Stomach (tissue), 9 donors: ENCODE results near the gene AUTS2. TPM values are rescaled to one million over a fixed set of nuclear protein-coding genes. Genes with fewer than 3 reads are reported as not detected.

Source experiments
- DNase-seq, 2 donors: peaks; one replicate each; pipeline versions ENCODE4 v3.0.0 to v3.0.0-alpha.2; 2013 to 2019
- H3K27ac ChIP-seq, 5 donors: fragments of 200-600 bp in 4 of 5; sonication (generic) in 4 of 5; one replicate each; pipeline ENCODE4 v1.5.1; 2013 to 2019; ENCODE audit warnings: mild to moderate bottlenecking in 1 of 5, moderate library complexity in 1 of 5
- H3K27me3 ChIP-seq, 3 donors: fragments of 200-600 bp; sonication (generic); one replicate each; pipeline ENCODE4 v1.5.1; 2017 to 2019; ENCODE audit warnings: mixed run types in 1 of 3
- H3K36me3 ChIP-seq, 4 donors: fragments of 200-600 bp; sonication (generic); 1 replicate in 3 of 4; 2 replicates in 1 of 4; pipeline ENCODE4 v1.5.1; 2016 to 2019
- H3K4me1 ChIP-seq, 4 donors: fragments of 200-600 bp; sonication (generic); one replicate each; pipeline ENCODE4 v1.5.1; 2016 to 2019
- H3K4me3 ChIP-seq, 4 donors: fragments of 200-600 bp; sonication (generic) in 3 of 4; one replicate each; pipeline ENCODE4 v1.5.1; 2016 to 2019; ENCODE audit warnings: mild to moderate bottlenecking in 1 of 4
- H3K9me3 ChIP-seq, 4 donors: fragments of 200-600 bp; sonication (generic); one replicate each; pipeline ENCODE4 v1.5.1; 2016 to 2019
- EP300 ChIP-seq: sonication (generic); formaldehyde crosslinking; IDR thresholded peaks from one replicate; pipeline ENCODE4 v1.6.1; 2017; ENCODE audit warnings: antibody characterized with exemption
- POLR2A ChIP-seq, 4 donors: fragments of 450-650 bp; IDR thresholded peaks; one replicate each; pipeline ENCODE4 v1.6.1; 2016; ENCODE audit warnings: antibody characterized with exemption in 4 of 4, control low read depth in 2 of 4, mild to moderate bottlenecking in 1 of 4, moderate library complexity in 1 of 4
- POLR2AphosphoS5 ChIP-seq, 3 donors: sonication (generic); formaldehyde crosslinking; IDR thresholded peaks; one replicate each; pipeline ENCODE4 v1.6.1; 2016; ENCODE audit warnings: antibody characterized with exemption in 3 of 3
- WGBS, 5 donors: extraction: QIAGEN DNeasy Blood & Tissue Kit in 3 of 5; methylation state at CpG; one replicate each; pipeline versions ENCODE4 v1.1.5 to v1.1.7; 2013 to 2018; 5-methylcytosine and 5-hydroxymethylcytosine counted together
- intact Hi-C: fragments of 100-400 bp; cut with DNase I; formaldehyde crosslinking; loops from one replicate; pipeline ENCODE4 v1.15.1; 2023; ENCODE audit warnings: low total_unique reads
- polyA plus RNA-seq, 3 donors: library from polyadenylated mRNA; stranded (reverse); fragments of 200-250 nt; gene quantifications; one replicate each; pipeline ENCODE4 v1.2.3, GENCODE V29; 2013
- total RNA-seq, 5 donors: library from RNA; depleted of rRNA; stranded (reverse); fragments of >200 nt; gene quantifications; one replicate each; pipeline versions ENCODE4 v1.1.0 to v1.2.3, GENCODE V29; 2014 to 2016
- TF ChIP-seq, protein P1 (sequence below), 7 experiments: fragments of 450-650 bp in 4 of 7; fragments of 200-600 bp in 3 of 7; sonication (generic) in 3 of 7; IDR thresholded peaks; one replicate each; pipeline ENCODE4 v1.5.1; 2016 to 2019; ENCODE audit warnings: antibody characterized with exemption in 7 of 7, control low read depth in 2 of 7, mild to moderate bottlenecking in 1 of 7
- donor health status: healthy with polysubstance abuse.
- donor health status: Bipolar disorder and iron deficiency.
- donor health status: healthy.

Gene AUTS2
- total and polyA plus RNA-seq, 8 donors = 3.8 to 90.3 (median 38.1) TPM

DNA sequence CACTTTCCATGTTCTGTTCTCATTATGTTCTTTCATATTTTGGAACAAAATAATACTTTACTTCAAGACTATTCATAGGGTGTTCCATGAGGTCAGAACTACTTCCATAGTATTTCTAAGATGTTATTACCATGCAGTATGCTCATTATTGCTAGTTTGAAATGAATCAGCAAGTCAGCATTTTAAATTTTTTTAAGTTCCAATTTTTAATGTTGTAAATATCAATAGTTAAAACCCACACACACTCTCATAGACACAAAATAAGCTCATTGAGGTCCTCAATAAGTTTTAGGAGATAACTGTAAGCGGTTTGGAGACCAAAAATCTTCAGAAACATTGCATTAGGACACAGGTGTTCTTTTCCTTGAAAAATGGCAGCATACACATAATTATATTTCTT lies 550.7 kb downstream of the AUTS2 start:
- intact Hi-C loops = no loop called here
- peaks cover 0 to 6% (median 2%) of the 10 kb centered on the region in 4 donors for H3K9me3 ChIP-seq
- no peak for DNase-seq
- no peak overlapping the region for H3K27ac ChIP-seq
- no peaks in the 10 kb centered on the region for H3K4me1 ChIP-seq
- TF ChIP-seq EP300 (no peak), POLR2AphosphoS5 (IDR thresholded peaks at IDR 0.05) (no peak), POLR2A (IDR thresholded peaks at IDR 0.05) (no peak)
- TF ChIP-seq, protein P1, sequence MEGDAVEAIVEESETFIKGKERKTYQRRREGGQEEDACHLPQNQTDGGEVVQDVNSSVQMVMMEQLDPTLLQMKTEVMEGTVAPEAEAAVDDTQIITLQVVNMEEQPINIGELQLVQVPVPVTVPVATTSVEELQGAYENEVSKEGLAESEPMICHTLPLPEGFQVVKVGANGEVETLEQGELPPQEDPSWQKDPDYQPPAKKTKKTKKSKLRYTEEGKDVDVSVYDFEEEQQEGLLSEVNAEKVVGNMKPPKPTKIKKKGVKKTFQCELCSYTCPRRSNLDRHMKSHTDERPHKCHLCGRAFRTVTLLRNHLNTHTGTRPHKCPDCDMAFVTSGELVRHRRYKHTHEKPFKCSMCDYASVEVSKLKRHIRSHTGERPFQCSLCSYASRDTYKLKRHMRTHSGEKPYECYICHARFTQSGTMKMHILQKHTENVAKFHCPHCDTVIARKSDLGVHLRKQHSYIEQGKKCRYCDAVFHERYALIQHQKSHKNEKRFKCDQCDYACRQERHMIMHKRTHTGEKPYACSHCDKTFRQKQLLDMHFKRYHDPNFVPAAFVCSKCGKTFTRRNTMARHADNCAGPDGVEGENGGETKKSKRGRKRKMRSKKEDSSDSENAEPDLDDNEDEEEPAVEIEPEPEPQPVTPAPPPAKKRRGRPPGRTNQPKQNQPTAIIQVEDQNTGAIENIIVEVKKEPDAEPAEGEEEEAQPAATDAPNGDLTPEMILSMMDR (IDR thresholded peaks at IDR 0.05) = no peak
- no peaks in the 10 kb centered on the region for H3K36me3 ChIP-seq
- H3K27me3 ChIP-seq = no peaks in the 10 kb centered on the region
- 90 to 94% (median 92%) methylated on average over 1 of the region's 1 CpG for WGBS, 5 donors
- H3K4me3 ChIP-seq = no peak overlapping the region

DNA sequence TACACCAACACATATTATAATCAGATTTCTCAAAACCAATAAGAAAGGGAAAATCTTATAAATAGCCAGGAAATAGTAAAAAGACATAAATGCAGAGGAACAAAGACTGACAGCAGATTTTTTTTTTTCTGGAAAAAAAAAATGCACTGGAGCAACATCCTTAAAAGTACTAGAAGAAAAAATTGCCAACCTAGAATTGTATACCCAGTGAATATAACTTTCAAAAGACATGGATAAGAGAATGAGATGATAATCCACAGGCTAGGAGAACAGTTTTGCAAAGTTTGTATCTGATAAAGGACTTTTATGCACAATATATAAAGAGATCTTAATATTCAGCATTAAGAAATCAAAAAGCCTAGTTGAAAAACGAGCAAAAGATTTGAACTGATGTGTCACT lies 554.0 kb downstream of the AUTS2 start:
- H3K36me3 ChIP-seq = no peaks in the 10 kb centered on the region
- H3K4me1 ChIP-seq = no peaks in the 10 kb centered on the region
- 82 to 94% (median 88%) methylated on average over 1 of the region's 1 CpG for WGBS, 5 donors
- no peak overlapping the region for H3K4me3 ChIP-seq
- no peaks in the 10 kb centered on the region for H3K27me3 ChIP-seq
- no peak overlapping the region for H3K27ac ChIP-seq
- TF ChIP-seq EP300 (no peak), POLR2A (IDR thresholded peaks at IDR 0.05) (no peak), POLR2AphosphoS5 (IDR thresholded peaks at IDR 0.05) (no peak)
- TF ChIP-seq, protein P1 (IDR thresholded peaks at IDR 0.05) = no peak
- intact Hi-C loops = no loop called here
- DNase-seq = no peak
- H3K9me3 ChIP-seq = peaks cover 0 to 6% (median 2%) of the 10 kb centered on the region in 4 donors

DNA sequence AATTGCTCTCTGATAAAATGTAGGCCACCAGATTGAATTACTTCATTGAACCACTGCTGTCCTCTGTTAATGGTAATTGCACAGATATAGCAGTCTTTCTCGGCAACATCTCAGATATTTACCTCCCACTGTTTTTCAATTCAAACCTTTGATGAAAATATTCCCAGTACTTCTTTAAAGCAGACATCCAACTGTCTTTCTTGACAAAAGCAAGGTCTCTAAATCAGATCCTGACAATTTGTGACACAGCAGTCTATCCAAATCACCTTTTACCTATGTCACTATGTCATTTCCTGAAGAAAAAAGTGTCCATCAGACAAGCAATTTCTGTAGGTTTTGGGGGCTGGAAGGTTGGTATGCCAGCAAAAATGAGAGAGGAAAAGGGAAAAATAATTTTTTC lies 555.7 kb downstream of the AUTS2 start:
- no peak overlapping the region for H3K27ac ChIP-seq
- intact Hi-C loops = no loop called here
- no peak overlapping the region for H3K4me3 ChIP-seq
- H3K4me1 ChIP-seq = no peaks in the 10 kb centered on the region
- no peak for DNase-seq
- no peaks in the 10 kb centered on the region for H3K36me3 ChIP-seq
- H3K27me3 ChIP-seq = no peaks in the 10 kb centered on the region
- no peak for TF ChIP-seq EP300
- TF ChIP-seq POLR2AphosphoS5 (IDR thresholded peaks at IDR 0.05) = no peak
- TF ChIP-seq, protein P1 (IDR thresholded peaks at IDR 0.05) = no peak
- no peak for TF ChIP-seq POLR2A (IDR thresholded peaks at IDR 0.05)
- peaks cover 0 to 6% (median 2%) of the 10 kb centered on the region in 4 donors for H3K9me3 ChIP-seq
- WGBS, 5 donors = 88 to 98% (median 92%) methylated on average over 1 of the region's 1 CpG

DNA sequence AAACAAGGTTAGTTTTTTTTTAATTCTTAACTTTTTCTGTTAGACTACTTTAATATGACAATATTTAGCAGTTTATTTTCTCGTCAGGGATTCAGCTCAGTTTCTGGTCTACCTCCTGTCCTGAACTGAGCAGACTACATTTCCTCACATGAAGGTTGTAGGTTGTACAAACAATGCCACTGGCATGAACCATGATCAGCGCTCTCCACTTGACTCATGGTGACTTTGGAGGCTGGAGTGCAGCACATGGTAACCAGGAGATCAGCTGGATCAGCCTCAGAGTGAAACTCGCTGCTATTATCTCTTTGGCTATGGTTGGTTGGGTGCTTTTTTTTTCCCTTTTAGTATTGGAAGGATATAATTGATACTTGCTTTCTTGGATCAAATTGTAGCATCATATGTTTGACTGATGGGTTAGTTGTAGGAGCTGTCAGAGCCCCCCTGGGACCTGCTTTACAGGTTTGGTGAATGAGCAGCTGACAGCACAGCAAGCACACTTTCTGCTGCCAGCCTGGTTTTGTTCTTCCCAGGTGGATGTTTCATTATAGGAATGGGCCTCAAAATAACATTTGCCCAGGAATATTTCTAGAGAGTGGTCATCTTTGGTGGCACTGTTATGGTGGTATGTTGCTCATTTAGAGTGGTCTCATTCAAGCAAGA lies 556.4 kb downstream of the AUTS2 start:
- H3K4me1 ChIP-seq = no peaks in the 10 kb centered on the region
- intact Hi-C loops = no loop called here
- no peaks in the 10 kb centered on the region for H3K27me3 ChIP-seq
- TF ChIP-seq POLR2A (IDR thresholded peaks at IDR 0.05) (no peak), EP300 (no peak), POLR2AphosphoS5 (IDR thresholded peaks at IDR 0.05) (no peak)
- TF ChIP-seq, protein P1 (IDR thresholded peaks at IDR 0.05) = no peak
- H3K36me3 ChIP-seq = no peaks in the 10 kb centered on the region
- 74 to 88% (median 85%) methylated on average over 3 of the region's 3 CpGs for WGBS, 5 donors
- no peak for DNase-seq
- H3K27ac ChIP-seq = no peak overlapping the region
- H3K4me3 ChIP-seq = no peak overlapping the region
- H3K9me3 ChIP-seq = peaks cover 0 to 6% (median 2%) of the 10 kb centered on the region in 4 donors
